Measurements from ENCODE around the gene SPRED1.

Gene SPRED1

DNA sequence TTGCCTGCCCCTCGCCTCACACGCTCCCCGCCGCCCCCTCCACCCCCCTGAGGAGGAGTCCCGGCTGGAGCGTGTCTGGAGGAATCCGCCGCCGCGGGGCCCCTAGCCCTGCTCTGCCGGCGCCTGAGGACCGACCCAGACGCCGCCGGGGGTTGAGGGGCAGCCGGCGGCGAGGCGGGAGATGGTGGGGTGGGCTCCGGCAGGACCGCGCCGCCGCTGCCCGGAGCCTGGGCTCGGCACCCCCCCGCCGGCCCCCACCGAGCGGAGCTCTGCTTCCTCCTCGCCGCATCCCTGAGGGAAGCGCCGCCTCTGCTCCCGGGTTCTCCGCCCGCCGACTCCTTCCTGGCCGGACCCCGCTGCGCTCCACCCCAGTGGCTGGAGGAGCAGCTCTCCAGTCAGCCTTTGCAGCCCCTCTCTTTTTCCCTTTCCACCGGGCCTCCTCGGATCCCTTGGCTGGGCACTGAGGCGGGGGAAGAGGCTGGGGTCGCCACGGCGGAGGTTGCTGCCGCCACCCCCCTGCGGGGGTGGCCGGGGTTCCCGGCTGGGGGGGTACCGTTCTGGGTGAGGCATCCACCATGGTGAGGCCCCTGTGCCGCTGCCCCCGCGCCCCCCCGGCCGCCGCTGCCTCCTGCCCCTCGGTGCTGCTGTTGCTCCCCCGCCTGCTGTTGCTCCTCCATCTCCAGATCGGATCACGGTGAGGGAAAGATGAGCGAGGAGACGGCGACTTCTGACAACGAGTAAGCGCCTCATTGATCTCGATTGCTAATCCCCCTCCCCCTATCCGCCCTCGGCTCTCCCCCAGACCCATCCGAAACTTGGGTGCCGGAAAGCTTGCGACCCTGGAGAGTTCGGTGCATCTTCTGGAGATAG lies at the start of gene SPRED1:
Gene SPRED1, plus strand, starts transcription at position 356 of the 870 bp plus-strand sequence. Its CDS starts 350 bp downstream, at position 706.
- no peak for DNase-seq (ENCODE audit: low spot score)

DNA sequence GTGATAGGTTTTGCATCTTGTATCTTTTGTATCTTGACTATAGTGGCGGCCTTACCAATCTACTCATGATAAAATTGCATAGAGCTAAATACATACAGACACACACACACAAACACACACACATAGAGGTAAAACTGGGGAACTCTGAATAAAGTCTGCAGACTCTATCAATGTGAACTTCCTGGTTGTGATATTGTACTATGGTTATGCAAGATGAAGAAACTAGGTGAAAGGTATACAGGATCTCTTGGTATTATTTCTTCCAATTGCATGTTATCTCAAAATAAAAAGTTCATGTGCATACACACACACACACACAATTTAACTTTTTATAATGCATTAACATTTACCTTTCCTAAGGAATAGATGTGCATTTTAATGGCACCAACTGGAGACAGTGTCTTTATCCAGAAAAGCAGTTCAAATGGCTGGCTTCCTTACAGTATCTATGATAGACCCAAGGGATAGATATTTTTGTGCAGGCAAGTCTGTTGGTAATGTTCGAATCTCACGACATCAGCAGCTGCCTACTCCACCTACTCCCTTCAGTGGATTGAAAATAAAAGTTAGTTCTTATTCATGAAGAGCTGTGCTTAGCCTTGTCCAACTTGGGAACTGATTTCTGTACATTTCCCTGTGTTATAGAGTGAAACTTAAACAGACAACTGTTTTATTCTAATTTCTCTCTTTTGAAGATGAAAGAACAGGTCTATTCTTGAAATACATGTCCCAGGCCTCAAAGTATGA lies 46.9 kb upstream of the SPRED1 start:
- no peak for DNase-seq (ENCODE audit: low spot score)

DNA sequence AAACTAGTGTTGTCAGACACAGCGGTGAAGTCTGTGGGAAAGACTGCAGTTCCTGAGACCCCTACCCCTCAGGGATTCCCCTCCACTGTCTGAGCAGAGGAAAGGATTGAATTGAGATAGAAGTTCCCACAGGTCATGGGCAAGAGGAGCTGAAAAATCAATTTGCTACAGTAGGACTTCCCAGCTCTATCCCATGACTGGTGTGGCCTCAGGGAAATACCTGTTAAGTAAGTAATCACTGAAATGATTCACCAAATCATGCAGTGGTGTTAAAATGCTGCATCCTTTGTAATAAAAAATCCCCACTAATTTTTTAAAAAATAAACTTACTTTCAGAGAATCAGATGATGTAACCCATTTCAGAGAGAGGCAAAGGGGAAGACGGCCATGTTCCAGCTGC lies 45.0 kb upstream of the SPRED1 start:
- no peak for DNase-seq (ENCODE audit: low spot score)

- DNase-seq (ENCODE audit: low spot score), result no peak
Observed at GRCh38 chr15:38208206-38208605, 44.4 kb upstream of the SPRED1 start.

DNA sequence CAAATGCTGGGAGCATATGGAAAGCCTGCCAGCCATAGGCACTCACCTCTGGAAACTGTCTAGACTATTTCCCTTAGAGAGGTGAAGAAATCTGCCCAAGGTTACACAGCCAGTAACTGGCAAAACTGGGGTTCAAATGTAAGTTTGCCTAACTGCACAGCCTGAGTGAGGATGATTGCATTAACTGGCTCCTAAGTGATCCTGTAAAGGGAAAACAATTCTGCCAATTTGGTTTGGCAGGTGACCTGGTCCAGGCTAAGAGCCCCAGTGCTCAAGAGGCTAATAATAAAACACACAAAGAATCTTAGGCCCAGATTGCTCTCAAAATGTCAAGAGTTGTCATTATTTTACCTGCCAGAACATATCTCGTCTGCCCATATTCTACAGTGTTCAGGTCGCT lies 43.9 kb upstream of the SPRED1 start:
- no peak for DNase-seq (ENCODE audit: low spot score)

- DNase-seq (ENCODE audit: low spot score), result no peak
Observed at GRCh38 chr15:38211249-38211648, 41.4 kb upstream of the SPRED1 start.

GRCh38 chr15:38211811-38212210 lies 40.8 kb upstream of the SPRED1 start:
- DNase-seq (ENCODE audit: low spot score), result no peak

- no peak for DNase-seq (ENCODE audit: low spot score)
Observed at GRCh38 chr15:38212729-38213351, 39.8 kb upstream of the SPRED1 start.

DNA sequence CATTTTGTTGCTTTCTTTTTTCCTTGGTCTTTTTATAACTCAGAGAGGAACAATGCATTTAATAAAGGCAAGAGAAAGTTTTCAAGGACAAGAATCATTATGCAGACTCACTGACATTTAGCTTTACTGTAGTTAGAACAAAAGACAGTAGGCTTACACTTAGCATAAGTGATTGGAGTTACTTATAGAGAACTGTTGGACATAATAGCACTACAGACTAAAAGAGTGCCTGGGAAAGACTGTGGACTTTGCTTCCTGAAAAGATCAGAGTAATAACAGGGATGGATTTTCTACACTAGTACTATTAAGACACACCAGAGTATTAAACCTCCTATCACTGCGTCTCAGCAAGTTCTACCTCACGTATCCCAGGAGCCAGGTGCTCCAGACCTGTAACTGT lies 39.3 kb upstream of the SPRED1 start:
- DNase-seq (ENCODE audit: low spot score), result no peak

- DNase-seq (ENCODE audit: low spot score), result no peak
Observed at GRCh38 chr15:38215707-38216106, 36.9 kb upstream of the SPRED1 start.

DNA sequence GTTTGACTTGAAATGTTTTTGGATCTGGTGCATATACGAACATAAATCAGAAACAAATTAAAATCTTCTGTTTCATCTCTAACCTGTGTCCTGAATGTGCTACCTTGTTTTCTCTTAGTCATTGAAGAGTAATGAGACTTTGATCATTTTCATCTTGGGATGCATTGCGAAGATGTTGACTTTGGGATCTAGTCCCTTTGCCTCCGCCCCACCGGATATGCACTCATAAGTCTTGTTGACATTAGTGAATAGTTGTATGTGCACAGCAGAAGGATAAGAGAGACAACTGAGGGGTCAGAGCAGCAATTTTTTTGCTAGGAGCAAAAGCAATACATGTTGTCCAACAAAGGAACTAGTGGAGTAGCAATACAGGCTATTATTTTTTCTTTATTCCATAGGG lies 35.9 kb upstream of the SPRED1 start:
- DNase-seq (ENCODE audit: low spot score), result no peak

- DNase-seq (ENCODE audit: low spot score), result peak; percentile 68
Observed at GRCh38 chr15:38217191-38217595, 35.4 kb upstream of the SPRED1 start.

DNA sequence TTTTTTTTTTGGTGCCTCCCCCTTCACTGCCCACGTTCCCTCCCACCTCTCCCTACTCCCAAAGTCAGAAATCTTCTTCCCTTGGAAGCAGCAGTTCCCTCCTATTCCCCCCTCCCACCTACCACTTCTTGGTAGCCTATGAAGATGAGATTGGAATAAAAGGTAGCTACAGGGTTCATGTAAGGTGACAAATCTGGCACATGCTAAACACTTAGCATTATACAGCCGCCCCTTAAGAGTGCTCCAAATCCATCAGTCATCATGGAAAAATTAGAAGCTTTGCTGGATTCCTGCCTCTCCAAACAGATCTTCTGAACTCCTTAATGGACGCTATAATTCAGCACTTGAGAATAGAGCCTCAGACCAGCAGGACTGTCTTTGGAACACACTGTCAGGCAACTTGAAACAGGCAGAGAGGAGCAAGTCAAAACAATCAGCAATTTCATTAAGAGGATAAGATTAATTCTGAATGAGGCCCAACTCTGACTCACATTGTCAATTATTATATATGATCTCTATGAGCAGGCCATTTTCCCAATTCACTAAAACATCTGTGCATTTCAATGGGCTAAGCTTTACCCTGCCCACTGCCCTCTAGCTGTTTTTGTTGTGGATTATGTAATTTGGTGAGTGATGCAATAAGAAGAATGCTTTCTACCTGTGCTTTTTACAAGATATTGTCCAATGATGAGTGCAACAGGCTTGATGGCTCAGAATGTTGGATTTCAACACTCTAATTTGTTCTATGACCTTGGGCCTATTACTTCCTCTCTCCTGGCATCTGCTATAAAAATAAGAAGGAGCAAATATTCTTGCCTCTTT lies 34.6 kb upstream of the SPRED1 start:
- no peak for DNase-seq (ENCODE audit: low spot score)

DNA sequence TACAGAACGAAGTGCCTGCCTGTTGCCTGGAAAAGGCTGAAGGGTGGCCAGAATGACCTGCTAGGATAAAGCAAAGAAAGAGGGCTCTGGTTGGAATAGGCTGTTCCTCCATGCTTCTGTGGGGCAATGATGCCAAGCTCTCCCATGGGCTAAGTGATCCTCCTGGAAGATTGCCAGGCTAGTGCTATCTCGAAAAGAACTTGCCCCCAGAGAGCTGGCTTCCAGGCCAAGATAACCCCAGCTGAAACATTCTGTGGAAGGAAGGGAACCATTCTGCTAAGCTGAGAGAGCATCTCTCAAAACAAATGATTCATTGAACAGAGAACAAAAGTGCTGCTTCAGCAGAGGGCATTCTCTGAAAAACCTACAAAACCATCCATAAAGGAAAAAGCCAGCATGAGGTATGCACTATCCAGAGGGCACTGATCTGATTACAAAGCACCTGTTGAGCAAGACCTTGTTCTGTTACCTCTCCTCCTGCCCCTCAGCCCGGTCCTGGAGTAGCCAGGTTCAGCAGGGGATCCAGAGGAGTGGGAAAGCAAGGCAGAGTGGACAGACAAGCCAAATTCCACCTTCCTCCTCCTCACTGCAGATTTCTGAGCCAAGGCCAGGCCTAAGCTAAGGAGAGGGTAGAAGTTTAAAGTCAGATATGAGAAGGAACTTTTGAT lies 31.9 kb upstream of the SPRED1 start:
- no peak for DNase-seq (ENCODE audit: low spot score)

DNA sequence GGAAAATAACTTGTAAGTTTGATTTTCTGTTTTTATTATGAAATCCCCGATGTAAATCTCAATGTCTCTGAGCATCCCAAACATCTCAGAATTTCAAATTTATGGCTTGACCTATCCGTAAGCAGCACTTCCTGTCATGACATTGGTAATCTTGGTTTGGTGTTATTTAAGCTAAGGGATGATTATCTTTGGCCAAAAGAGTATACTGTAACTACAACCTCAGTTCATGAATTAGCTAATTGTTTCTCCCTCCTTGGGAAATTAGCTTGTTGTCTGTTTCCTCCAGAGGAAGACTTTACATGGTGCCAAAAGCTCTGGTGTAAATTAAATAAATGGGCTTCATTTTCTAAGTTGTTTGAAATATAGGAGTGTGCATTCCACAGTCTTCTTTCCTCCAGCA lies 28.1 kb upstream of the SPRED1 start:
- DNase-seq (ENCODE audit: low spot score), result no peak

DNA sequence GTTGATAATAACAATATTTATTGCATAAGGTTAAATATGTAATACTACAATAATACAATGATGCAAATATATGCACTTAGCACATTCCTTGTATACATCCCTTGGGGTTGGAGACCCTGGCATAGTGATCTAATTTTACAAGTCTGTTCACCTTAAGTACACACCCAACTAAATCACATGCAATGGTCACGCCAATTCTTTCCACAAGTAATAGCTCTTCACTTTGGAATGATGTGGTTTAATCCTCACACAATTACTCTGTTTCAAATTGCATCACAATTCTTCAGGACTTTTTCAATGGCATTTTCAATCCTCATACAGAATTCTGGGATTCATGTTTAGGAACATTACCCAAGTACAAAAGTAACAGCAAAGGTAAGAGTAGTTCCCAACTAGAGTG lies 27.3 kb upstream of the SPRED1 start:
- DNase-seq (ENCODE audit: low spot score), result no peak

GRCh38 chr15:38226608-38227266 lies 25.9 kb upstream of the SPRED1 start:
- DNase-seq (ENCODE audit: low spot score), result peak; percentile 91

DNA sequence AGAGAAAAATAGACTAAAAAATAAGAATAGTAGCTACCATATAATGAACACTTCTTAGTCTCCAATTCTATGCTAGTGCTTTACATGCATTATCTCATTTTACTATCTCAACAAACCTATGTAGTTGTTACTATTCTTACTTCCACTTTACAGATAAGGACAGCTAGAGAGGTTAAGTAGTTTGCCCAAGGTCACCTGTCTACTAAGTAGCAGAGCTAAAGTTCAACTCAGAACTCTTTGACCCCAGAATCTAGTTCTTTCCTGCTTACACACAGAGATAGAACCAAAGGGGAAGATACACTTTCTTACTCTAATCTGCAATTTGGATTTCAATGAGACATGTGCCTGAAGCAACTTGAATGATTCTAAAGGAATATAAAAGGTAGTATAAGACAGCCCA lies 24.7 kb upstream of the SPRED1 start:
- no peak for DNase-seq (ENCODE audit: low spot score)

- no peak for DNase-seq (ENCODE audit: low spot score)
Observed at GRCh38 chr15:38228618-38229017, 24.0 kb upstream of the SPRED1 start.

DNA sequence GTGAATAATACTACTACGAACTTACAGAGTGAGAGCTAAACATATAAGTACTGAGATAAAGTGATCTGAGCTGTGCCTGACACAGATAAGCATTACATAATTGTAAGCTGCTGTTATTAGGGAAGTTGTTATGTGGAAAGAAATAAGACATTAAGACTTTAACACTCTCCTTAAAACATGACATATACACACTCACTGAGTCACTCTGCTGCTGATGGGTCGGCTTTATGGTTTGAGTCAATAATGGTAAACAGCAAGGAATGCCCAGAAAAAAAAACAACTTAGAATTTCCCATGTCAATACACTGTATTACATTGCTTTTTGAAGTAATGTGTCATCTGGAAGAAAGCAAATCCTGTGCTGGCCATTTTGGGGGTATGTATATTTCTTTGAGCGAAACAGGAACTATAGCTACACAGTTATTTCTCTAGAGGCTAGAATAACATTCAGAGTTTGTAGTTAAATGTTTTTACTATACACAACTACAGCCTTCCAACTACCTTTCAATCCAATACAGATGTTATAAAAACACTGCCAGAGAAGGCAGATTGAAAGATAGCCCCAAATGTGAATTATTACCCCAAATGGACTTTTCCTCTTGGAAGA lies 22.8 kb upstream of the SPRED1 start:
- no peak for DNase-seq (ENCODE audit: low spot score)

DNA sequence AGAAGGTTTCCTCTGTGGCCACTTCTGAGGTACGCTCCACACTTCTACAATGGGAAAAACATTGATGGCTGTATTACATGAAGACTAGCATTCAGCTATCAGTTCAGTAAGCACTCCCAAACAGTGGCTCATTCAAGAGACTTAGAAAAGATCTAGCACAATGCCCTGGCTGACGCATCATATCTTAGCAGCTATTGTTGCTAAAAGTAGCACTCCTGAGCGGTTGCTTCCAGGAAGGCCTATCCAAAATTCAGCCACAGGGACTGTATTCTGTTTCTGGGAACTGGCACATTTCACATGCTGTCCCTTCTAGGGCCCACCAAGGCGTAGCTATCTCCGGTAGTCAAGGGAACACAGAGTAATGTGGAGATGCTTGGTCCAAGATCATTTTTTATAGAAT lies 21.2 kb upstream of the SPRED1 start:
- no peak for DNase-seq (ENCODE audit: low spot score)

All from COLO829 (cell line).